ENCODE results near the gene PNMA8C.

Gene PNMA8C

DNA sequence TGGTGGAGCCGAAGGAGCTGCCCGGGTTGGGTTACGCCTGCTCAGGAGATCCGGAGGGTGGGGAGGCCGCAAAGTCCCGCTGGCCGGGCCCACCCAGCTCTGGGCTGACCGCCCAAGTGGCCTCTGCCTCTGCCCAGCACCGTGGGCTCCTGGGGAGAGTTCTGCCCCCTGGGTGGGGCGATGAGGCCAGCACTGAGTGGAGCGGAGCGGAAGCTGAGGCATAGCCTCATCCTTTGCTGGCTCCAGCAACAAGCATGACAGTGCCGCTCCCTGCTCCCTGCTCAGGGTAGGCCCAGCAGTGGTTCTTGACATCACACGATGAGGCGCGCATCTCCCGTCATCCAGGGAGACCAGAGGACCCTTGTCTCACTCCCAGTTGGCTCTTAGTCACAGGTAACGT, 37.9 kb downstream of the PNMA8C start:
- Histone ChIP-seq H3K36me3 (peaks cover 52% of the 10 kb centered on the region), H3K4me1 (no peaks in the 10 kb centered on the region; the same call in 1 of the 2 replicates), H3K9me3 (no peaks in the 10 kb centered on the region), H3K27me3 (no peaks in the 10 kb centered on the region), H3K4me3 (ENCODE audit: low read depth, low read length) (no peak overlapping the region)
- no peak for DNase-seq
- TF ChIP-seq, protein P1, sequence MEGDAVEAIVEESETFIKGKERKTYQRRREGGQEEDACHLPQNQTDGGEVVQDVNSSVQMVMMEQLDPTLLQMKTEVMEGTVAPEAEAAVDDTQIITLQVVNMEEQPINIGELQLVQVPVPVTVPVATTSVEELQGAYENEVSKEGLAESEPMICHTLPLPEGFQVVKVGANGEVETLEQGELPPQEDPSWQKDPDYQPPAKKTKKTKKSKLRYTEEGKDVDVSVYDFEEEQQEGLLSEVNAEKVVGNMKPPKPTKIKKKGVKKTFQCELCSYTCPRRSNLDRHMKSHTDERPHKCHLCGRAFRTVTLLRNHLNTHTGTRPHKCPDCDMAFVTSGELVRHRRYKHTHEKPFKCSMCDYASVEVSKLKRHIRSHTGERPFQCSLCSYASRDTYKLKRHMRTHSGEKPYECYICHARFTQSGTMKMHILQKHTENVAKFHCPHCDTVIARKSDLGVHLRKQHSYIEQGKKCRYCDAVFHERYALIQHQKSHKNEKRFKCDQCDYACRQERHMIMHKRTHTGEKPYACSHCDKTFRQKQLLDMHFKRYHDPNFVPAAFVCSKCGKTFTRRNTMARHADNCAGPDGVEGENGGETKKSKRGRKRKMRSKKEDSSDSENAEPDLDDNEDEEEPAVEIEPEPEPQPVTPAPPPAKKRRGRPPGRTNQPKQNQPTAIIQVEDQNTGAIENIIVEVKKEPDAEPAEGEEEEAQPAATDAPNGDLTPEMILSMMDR (IDR thresholded peaks at IDR 0.05; ENCODE audit: low read depth, low read length) = no peak

DNA sequence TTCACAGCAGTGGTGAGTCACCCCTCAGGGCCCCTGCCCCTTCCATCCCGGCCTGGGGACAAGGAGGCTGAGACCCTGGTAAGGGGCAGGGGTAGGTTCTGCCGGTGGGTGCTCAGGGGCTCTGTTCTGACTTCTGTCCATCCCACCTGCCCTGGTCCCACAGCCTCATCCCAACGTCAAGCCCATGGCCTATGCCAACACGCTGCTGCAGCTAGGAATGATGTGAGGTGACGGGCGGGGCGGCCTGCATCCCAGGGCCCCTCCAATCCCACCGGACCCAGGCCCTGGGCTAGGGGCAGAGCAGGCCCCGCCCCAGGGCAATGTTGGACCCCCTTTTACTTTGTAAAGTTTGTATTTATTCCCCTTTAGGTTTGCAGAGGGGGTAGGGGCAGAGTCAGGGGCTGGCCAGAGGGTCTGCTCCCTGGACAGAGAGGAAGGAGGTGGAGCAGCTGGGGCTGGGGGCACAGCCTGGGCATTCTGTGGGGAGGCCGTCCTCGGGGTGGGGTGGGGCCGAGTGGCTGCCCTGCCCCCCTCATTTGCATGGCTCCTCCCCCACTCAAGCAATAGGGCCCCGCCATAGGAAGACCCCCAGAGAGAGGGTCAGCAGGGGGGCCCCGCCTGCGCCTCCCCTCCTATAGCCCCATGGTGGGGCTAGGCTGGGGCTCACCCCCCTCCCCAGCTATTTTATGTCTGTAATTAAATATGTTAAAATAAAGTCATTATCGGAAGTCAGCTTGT, 38.4 kb downstream of the PNMA8C start:
- Histone ChIP-seq H3K4me3 (ENCODE audit: low read depth, low read length) (no peak overlapping the region), H3K27me3 (no peaks in the 10 kb centered on the region), H3K4me1 (no peaks in the 10 kb centered on the region; the same call in 1 of the 2 replicates), H3K9me3 (no peaks in the 10 kb centered on the region), H3K36me3 (peaks cover 53% of the 10 kb centered on the region)
- TF ChIP-seq, protein P1 (IDR thresholded peaks at IDR 0.05; ENCODE audit: low read depth, low read length) = no peak
- no peak for DNase-seq

DNA sequence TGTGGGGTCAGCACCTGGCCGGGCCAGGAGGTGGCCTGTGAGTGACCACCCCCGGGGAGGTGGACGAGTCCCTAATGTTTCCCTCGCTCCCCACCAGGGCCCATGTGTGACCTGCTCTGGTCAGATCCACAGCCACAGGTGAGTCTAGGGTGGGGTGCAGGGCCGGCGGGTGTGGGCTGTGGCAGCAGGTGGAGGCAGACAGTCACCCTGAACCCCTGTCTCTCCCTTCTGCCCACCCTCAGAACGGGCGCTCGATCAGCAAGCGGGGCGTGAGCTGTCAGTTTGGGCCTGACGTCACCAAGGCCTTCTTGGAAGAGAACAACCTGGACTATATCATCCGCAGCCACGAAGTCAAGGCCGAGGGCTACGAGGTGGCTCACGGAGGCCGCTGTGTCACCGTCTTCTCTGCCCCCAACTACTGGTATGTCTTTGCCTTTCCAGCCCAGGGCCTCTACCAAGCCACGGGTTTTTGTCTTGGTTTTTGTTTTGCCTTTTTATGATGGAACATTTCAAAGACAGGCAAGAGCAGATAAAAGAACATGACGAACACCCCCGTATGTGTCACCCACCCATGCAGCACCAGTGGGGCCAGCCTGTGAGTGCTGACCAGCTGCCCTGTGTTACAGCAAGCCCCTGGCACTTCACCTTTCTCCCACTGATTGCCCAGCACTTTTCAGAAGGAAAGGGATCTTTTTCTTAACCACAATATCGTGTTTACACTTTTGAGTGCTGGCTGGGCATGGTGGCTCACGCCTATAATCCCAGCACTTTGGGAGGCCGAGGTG, 40.2 kb downstream of the PNMA8C start:
- H3K9me3 ChIP-seq = no peaks in the 10 kb centered on the region
- H3K4me1 ChIP-seq = no peaks in the 10 kb centered on the region
- peaks cover 65% of the 10 kb centered on the region for H3K36me3 ChIP-seq
- H3K27me3 ChIP-seq = no peaks in the 10 kb centered on the region
- H3K4me3 ChIP-seq (ENCODE audit: low read depth, low read length) = no peak overlapping the region
- TF ChIP-seq, protein P1 (IDR thresholded peaks at IDR 0.05; ENCODE audit: low read depth, low read length) = no peak
- no peak for DNase-seq

DNA sequence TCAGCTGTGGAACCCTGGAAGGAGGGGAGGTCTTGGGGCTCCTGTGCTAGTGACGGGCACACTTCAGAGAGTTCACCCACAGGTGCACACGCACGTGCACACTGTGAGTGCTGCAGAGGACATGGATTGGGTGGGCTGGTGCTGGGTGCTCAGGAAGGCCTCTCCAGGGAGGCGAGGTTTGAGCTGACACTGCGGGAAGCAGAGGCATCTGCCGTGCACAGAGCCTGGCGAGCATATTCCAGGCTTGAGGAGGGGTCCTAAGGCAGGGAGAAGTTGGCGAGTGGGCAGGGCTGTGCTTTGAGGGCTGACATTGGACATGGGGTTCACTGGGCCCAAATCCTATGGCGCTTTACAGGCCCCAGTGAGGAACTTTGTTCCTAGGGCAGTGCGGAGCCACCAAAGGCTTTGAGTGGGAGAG, 41.0 kb downstream of the PNMA8C start:
- TF ChIP-seq, protein P1 (IDR thresholded peaks at IDR 0.05; ENCODE audit: low read depth, low read length) = no peak
- no peaks in the 10 kb centered on the region for H3K4me1 ChIP-seq
- H3K9me3 ChIP-seq = no peaks in the 10 kb centered on the region
- no peak for DNase-seq
- H3K27me3 ChIP-seq = no peaks in the 10 kb centered on the region
- no peak overlapping the region for H3K4me3 ChIP-seq (ENCODE audit: low read depth, low read length)
- H3K36me3 ChIP-seq = peaks cover 73% of the 10 kb centered on the region

DNA sequence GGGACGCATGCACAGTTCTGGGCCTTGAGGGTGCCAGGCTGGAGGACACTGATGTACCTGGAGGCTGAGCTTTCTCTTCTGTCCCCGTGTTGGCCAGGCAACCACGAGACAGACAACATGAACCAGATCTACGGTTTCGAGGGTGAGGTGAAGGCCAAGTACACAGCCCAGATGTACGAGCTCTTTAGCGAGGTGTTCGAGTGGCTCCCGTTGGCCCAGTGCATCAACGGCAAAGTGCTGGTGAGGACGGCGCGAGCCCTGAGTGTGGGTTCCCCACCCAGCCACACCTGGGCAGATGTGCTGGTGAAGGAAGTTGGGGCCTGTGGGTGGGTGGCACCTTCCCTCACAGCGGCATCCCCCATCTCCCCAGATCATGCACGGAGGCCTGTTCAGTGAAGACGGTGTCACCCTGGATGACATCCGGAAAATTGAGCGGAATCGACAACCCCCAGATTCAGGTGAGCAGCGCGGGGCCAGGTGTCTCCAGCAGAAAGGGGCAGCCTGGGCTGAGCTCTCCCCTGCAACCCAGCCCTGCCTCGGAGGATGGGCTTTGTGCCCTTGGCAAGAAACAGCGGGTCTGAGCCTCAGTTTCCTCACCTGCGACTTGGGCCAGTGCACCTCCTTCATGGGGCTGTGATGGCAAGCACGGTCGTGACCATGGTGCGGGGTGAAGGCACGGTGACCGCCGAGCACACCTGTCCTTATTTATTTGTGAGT, 41.6 kb downstream of the PNMA8C start:
- Histone ChIP-seq H3K4me3 (ENCODE audit: low read depth, low read length) (no peak overlapping the region), H3K4me1 (no peaks in the 10 kb centered on the region), H3K9me3 (no peaks in the 10 kb centered on the region), H3K27me3 (no peaks in the 10 kb centered on the region), H3K36me3 (peaks cover 79% of the 10 kb centered on the region)
- TF ChIP-seq, protein P1 (IDR thresholded peaks at IDR 0.05; ENCODE audit: low read depth, low read length) = no peak
- no peak for DNase-seq

Data from BE2C (cell line).